Spleen (tissue), 7 donors: ENCODE data around the gene FAP.

Experiments used
- CTCF ChIP-seq, 11 experiments: fragments of 200-600 bp in 7 of 11; fragments of 450-650 bp in 4 of 11; sonication (generic) in 4 of 11; IDR thresholded peaks in 8 of 11; conservative IDR thresholded peaks in 3 of 11; 1 replicate in 7 of 11; 2 replicates in 4 of 11; pipeline versions ENCODE4 v1.4.0 to v1.8.0; 2016 to 2021; ENCODE audit warnings: antibody characterized with exemption in 11 of 11, inconsistent platforms in 4 of 11, mild to moderate bottlenecking in 1 of 11
- POLR2A ChIP-seq, 3 donors: fragments of 450-650 bp; IDR thresholded peaks; one replicate each; pipeline ENCODE4 v1.5.1; 2017; ENCODE audit warnings: antibody characterized with exemption in 3 of 3, mild to moderate bottlenecking in 1 of 3
- POLR2AphosphoS5 ChIP-seq, 3 donors: sonication (generic); formaldehyde crosslinking; IDR thresholded peaks; one replicate each; pipeline ENCODE4 v1.5.1; 2017; ENCODE audit warnings: antibody characterized with exemption in 3 of 3
- donor health status: DM: no; HTN: no; CAD: no; lungs with moderate emphysema.
- donor health status: DM: no; HTN: no; CAD: no.
- donor health status: DM: no; HTN: no; CAD: no.

GRCh38 chr2:162182395-162182794 is 60.9 kb downstream of the FAP start:
- TF ChIP-seq CTCF (IDR thresholded peaks at IDR 0.05 in 8 of 11, conservative IDR thresholded peaks at IDR 0.05 in 3 of 11) = no peak
- no peak for TF ChIP-seq POLR2AphosphoS5 (IDR thresholded peaks at IDR 0.05)
- TF ChIP-seq POLR2A (IDR thresholded peaks at IDR 0.05) = no peak
